Uterus (tissue), 2 donors: ENCODE data around the gene CSF2.

Experiments
- POLR2A ChIP-seq, 2 donors: fragments of 450-650 bp; IDR thresholded peaks; one replicate each; pipeline ENCODE4 v1.6.1; 2016; ENCODE audit warnings: antibody characterized with exemption in 2 of 2, mild to moderate bottlenecking in 1 of 2, moderate library complexity in 1 of 2
- TF ChIP-seq, protein P1 (sequence below), 4 experiments: fragments of 200-600 bp in 2 of 4; fragments of 450-650 bp in 2 of 4; sonication (generic) in 2 of 4; IDR thresholded peaks; one replicate each; pipeline ENCODE4 v1.5.1; 2016 to 2019; ENCODE audit warnings: antibody characterized with exemption in 4 of 4, mild to moderate bottlenecking in 2 of 4, moderate library complexity in 1 of 4

DNA sequence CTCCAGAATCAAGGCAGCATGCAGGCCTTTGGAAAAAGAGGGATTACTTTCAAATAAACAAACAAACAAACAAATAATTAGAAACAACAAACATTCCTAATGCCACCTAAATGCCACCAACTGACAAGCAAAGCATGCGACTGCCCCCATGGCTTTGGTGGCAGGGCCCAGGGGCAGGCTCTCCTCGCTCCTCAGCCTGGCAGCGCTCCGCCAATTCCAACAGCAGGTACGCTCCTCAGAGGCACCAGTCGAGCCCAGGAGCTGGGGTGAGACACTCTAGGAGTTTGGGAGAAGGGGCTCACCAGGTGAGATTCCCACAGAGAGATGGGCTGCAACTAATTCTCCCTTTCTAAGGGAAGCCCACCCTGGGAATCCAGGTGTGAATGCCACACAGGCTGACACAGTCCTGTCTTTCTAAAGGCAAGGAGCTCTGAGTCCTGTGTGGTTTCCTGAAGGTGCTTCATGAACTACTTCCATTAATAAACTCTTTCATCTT, 27.8 kb downstream of the CSF2 start:
- TF ChIP-seq, protein P1, sequence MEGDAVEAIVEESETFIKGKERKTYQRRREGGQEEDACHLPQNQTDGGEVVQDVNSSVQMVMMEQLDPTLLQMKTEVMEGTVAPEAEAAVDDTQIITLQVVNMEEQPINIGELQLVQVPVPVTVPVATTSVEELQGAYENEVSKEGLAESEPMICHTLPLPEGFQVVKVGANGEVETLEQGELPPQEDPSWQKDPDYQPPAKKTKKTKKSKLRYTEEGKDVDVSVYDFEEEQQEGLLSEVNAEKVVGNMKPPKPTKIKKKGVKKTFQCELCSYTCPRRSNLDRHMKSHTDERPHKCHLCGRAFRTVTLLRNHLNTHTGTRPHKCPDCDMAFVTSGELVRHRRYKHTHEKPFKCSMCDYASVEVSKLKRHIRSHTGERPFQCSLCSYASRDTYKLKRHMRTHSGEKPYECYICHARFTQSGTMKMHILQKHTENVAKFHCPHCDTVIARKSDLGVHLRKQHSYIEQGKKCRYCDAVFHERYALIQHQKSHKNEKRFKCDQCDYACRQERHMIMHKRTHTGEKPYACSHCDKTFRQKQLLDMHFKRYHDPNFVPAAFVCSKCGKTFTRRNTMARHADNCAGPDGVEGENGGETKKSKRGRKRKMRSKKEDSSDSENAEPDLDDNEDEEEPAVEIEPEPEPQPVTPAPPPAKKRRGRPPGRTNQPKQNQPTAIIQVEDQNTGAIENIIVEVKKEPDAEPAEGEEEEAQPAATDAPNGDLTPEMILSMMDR (IDR thresholded peaks at IDR 0.05): no peak
- no peak for TF ChIP-seq POLR2A (IDR thresholded peaks at IDR 0.05)
